Measurements from ENCODE around the gene MYO7A.

The MYO7A gene

GRCh38 chr11:77127920-77128691, at the start of gene MYO7A:
MYO7A (plus strand) TSS chr11:77128246; CDS start chr11:77130635, 2,389 bp downstream.
- DNase-seq (ENCODE audit: low spot score): no peak

GRCh38 chr11:77079666-77080065, 48.4 kb upstream of the MYO7A start:
- no peak for DNase-seq (ENCODE audit: low spot score)

GRCh38 chr11:77080643-77081210, 47.3 kb upstream of the MYO7A start:
- DNase-seq (ENCODE audit: low spot score): no peak

- DNase-seq (ENCODE audit: low spot score): no peak
Measured at GRCh38 chr11:77081381-77081851, 46.6 kb upstream of the MYO7A start.

- no peak for DNase-seq (ENCODE audit: low spot score)
Measured at GRCh38 chr11:77081976-77082836, 45.8 kb upstream of the MYO7A start.

GRCh38 chr11:77082838-77083565, 45.0 kb upstream of the MYO7A start:
- peak; percentile 45 for DNase-seq (ENCODE audit: low spot score)

- no peak for DNase-seq (ENCODE audit: low spot score)
Measured at GRCh38 chr11:77083566-77084245, 44.3 kb upstream of the MYO7A start.

- DNase-seq (ENCODE audit: low spot score): no peak
Measured at GRCh38 chr11:77084581-77085191, 43.4 kb upstream of the MYO7A start.

GRCh38 chr11:77085652-77086051, 42.4 kb upstream of the MYO7A start:
- no peak for DNase-seq (ENCODE audit: low spot score)

GRCh38 chr11:77086521-77087472, 41.2 kb upstream of the MYO7A start:
- no peak for DNase-seq (ENCODE audit: low spot score)

- no peak for DNase-seq (ENCODE audit: low spot score)
Measured at GRCh38 chr11:77087723-77088225, 40.3 kb upstream of the MYO7A start.

- DNase-seq (ENCODE audit: low spot score): no peak
Measured at GRCh38 chr11:77088236-77089003, 39.6 kb upstream of the MYO7A start.

GRCh38 chr11:77089004-77089545, 39.0 kb upstream of the MYO7A start:
- DNase-seq (ENCODE audit: low spot score): no peak

GRCh38 chr11:77090046-77090372, 38.0 kb upstream of the MYO7A start:
- no peak for DNase-seq (ENCODE audit: low spot score)

GRCh38 chr11:77090373-77091111, 37.5 kb upstream of the MYO7A start:
- no peak for DNase-seq (ENCODE audit: low spot score)

GRCh38 chr11:77091146-77091940, 36.7 kb upstream of the MYO7A start:
- DNase-seq (ENCODE audit: low spot score): peak; percentile 81

GRCh38 chr11:77092382-77092781, 35.7 kb upstream of the MYO7A start:
- no peak for DNase-seq (ENCODE audit: low spot score)

Measured in CD4-positive, alpha-beta T cell treated with Interleukin-2 at 100 ng/mL for 4 hours (primary cell).